ENCODE results near the gene PLA2G4D.

GRCh38 chr15:42129364-42129763 is 35.0 kb upstream of the PLA2G4D start:
- no peak for TF ChIP-seq ISL1 (CRISPR knock-in tag; IDR thresholded peaks at IDR 0.05)
- no peak for TF ChIP-seq CREB5 (CRISPR knock-in tag; IDR thresholded peaks at IDR 0.05; ENCODE audit: low read depth)
- TF ChIP-seq ZNF70 (CRISPR knock-in tag; IDR thresholded peaks at IDR 0.05) = no peak
- no peak for TF ChIP-seq TCF4 (CRISPR knock-in tag; IDR thresholded peaks at IDR 0.05; ENCODE audit: borderline replicate concordance)
- no peak for TF ChIP-seq ZFP30 (CRISPR knock-in tag; IDR thresholded peaks at IDR 0.05)
- no peak for TF ChIP-seq ZC3H10 (CRISPR knock-in tag; IDR thresholded peaks at IDR 0.05)
